Left renal pelvis (tissue), 4 donors: Measurements from ENCODE around the gene RUVBL2. TPM values are rescaled to one million over a fixed set of nuclear protein-coding genes. Genes with fewer than 3 reads are reported as not detected.

ENCODE experiments used
- DNase-seq, 4 donors: peaks; one replicate each; pipeline ENCODE4 v3.0.0-alpha.2; 2013; ENCODE audit warnings: low read depth in 4 of 4, low spot score in 3 of 4
- polyA plus RNA-seq, 4 donors: library from polyadenylated mRNA; unstranded; fragments of 120-200 nt; gene quantifications; one replicate each; pipeline ENCODE4 v1.2.1, GENCODE V29; 2013; ENCODE audit not compliant: insufficient read length in 4 of 4

RUVBL2 gene
- polyA plus RNA-seq, result 10 to 100 TPM; 51.0 to 91.7 (median 79.3) TPM

GRCh38 chr19:48993175-48994034 lies at the start of gene RUVBL2, which contains the start of gene GYS1:
TSS of gene RUVBL2 (plus strand) at chr19:48993887. CDS start at chr19:48993912, 25 bp downstream.
TSS of gene GYS1 (minus strand) at chr19:48993309. CDS start at chr19:48993112, 197 bp downstream.
- peak; percentile 98 to 99 (median 99) for DNase-seq

- no peak for DNase-seq
Observed at GRCh38 chr19:48945415-48945814, 48.3 kb upstream of the RUVBL2 start.

- no peak for DNase-seq
Observed at GRCh38 chr19:48945817-48946216, 47.9 kb upstream of the RUVBL2 start.

GRCh38 chr19:48946463-48947257 lies 47.0 kb upstream of the RUVBL2 start:
- DNase-seq, result no peak

GRCh38 chr19:48947258-48947542 lies 46.5 kb upstream of the RUVBL2 start:
- DNase-seq, result no peak

- no peak for DNase-seq
Observed at GRCh38 chr19:48950159-48950558, 43.5 kb upstream of the RUVBL2 start.

- DNase-seq, result no peak
Observed at GRCh38 chr19:48950830-48951519, 42.7 kb upstream of the RUVBL2 start.

- no peak for DNase-seq
Observed at GRCh38 chr19:48953141-48953540, 40.5 kb upstream of the RUVBL2 start.

- DNase-seq, result no peak
Observed at GRCh38 chr19:48953990-48954594, 39.6 kb upstream of the RUVBL2 start.

- peak; percentile 84 to 90 (median 85) for DNase-seq
Observed at GRCh38 chr19:48954595-48955307, 38.9 kb upstream of the RUVBL2 start, which contains the start of gene BAX. TSS of gene BAX (plus strand) at chr19:48954875. CDS start at chr19:48954929, 54 bp downstream.

GRCh38 chr19:48955308-48955958 lies 38.3 kb upstream of the RUVBL2 start:
- DNase-seq, result no peak

GRCh38 chr19:48958006-48958405 lies 35.7 kb upstream of the RUVBL2 start:
- no peak for DNase-seq

GRCh38 chr19:48959341-48960239 lies 34.1 kb upstream of the RUVBL2 start:
- no peak for DNase-seq

- DNase-seq, result no peak
Observed at GRCh38 chr19:48961051-48961649, 32.5 kb upstream of the RUVBL2 start.

GRCh38 chr19:48961673-48962028 lies 32.0 kb upstream of the RUVBL2 start:
- DNase-seq, result no peak

- DNase-seq, result no peak
Observed at GRCh38 chr19:48962029-48962848, 31.4 kb upstream of the RUVBL2 start.

- DNase-seq, result no peak
Observed at GRCh38 chr19:48962849-48963165, 30.9 kb upstream of the RUVBL2 start.
